GM19351 (cell line): ENCODE measurements around the gene NMT2.
A peak's percentile ranks its signal among the peaks of the same experiment; 100 is the strongest.

Source experiments
- ATAC-seq: cut with Tn5 transposase; IDR thresholded peaks from one replicate; pipeline ENCODE4 v1.9.1; 2021; ENCODE audit warnings: mild to moderate bottlenecking, moderate library complexity; ENCODE audit not compliant: unreplicated experiment

Gene NMT2

GRCh38 chr10:15097011-15097812 lies 71.3 kb downstream of the NMT2 start, which contains the start of gene RPP38:
Gene RPP38, plus strand, starts transcription at chr10:15097355. Its CDS starts 5,960 bp downstream, at chr10:15103315.
- ATAC-seq, result peak; percentile 81

GRCh38 chr10:15096661-15097010 lies 71.9 kb downstream of the NMT2 start:
- ATAC-seq, result peak; percentile 22

- ATAC-seq, result no peak
Observed at GRCh38 chr10:15092855-15093408, 75.6 kb downstream of the NMT2 start.

GRCh38 chr10:15091418-15091817 lies 77.1 kb downstream of the NMT2 start:
- no peak for ATAC-seq

- ATAC-seq, result peak; percentile 100
Observed at GRCh38 chr10:15088428-15089261, 79.8 kb downstream of the NMT2 start, which contains the start of gene ACBD7. Gene ACBD7, minus strand, starts transcription at chr10:15088776. Its CDS starts 48 bp downstream, at chr10:15088728.

GRCh38 chr10:15084502-15084922 lies 84.0 kb downstream of the NMT2 start:
- ATAC-seq, result no peak

GRCh38 chr10:15083674-15084501 lies 84.6 kb downstream of the NMT2 start:
- no peak for ATAC-seq

GRCh38 chr10:15075421-15075820 lies 93.1 kb downstream of the NMT2 start:
- no peak for ATAC-seq

GRCh38 chr10:15072358-15072757 lies 96.1 kb downstream of the NMT2 start:
- no peak for ATAC-seq

- ATAC-seq, result no peak
Observed at GRCh38 chr10:15069230-15069629, 99.3 kb downstream of the NMT2 start.

GRCh38 chr10:15068802-15069201 lies 99.7 kb downstream of the NMT2 start:
- no peak for ATAC-seq

- ATAC-seq, result no peak
Observed at GRCh38 chr10:15067154-15067553, 101.3 kb downstream of the NMT2 start.

GRCh38 chr10:15060638-15061037 lies 107.9 kb downstream of the NMT2 start:
- ATAC-seq, result no peak

GRCh38 chr10:15059914-15060313 lies 108.6 kb downstream of the NMT2 start:
- ATAC-seq, result no peak

GRCh38 chr10:15058689-15059088 lies 109.8 kb downstream of the NMT2 start:
- ATAC-seq, result no peak
